ENCODE data around the gene CRB1.

- TF ChIP-seq CTCF (IDR thresholded peaks at IDR 0.05; ENCODE audit: insufficient read depth, low read length, poor library complexity, severe bottlenecking) (no peak), EZH2phosphoT487 (conservative IDR thresholded peaks at IDR 0.05; ENCODE audit: low read length) (no peak)
Measured at GRCh38 chr1:197402189-197402588, 134.1 kb downstream of the CRB1 start.

Measured in SU-DHL-6 (cell line).